K562 (cell line): ENCODE measurements around the gene SLC17A9. TPM values are rescaled to one million over a fixed set of nuclear protein-coding genes. Genes with fewer than 3 reads are reported as not detected.

ENCODE experiments used
- DDX20 ChIP-seq: fragments of 450-650 bp; IDR thresholded peaks from 2 replicates; pipeline ENCODE4 v1.6.1; 2016; ENCODE audit warnings: missing genetic modification characterization, low read depth, mild to moderate bottlenecking, missing compliant biosample characterization, moderate library complexity
- HDAC1 ChIP-seq, 2 experiments: fragments of 450-650 bp; IDR thresholded peaks; 2 replicates each; pipeline ENCODE4 v1.6.1; 2016 to 2017; ENCODE audit warnings: inconsistent platforms in 1 of 2, mild to moderate bottlenecking in 1 of 2, moderate library complexity in 1 of 2
- NELFE ChIP-seq: IDR thresholded peaks from 2 replicates; pipeline ENCODE4 v1.6.1; 2011; ENCODE audit warnings: mild to moderate bottlenecking; ENCODE audit not compliant: insufficient read depth, insufficient read length
- TAF7 ChIP-seq: fragments of 450-650 bp; IDR thresholded peaks from 2 replicates; pipeline ENCODE4 v1.6.1; 2016; ENCODE audit warnings: missing genetic modification characterization, missing compliant biosample characterization
- YY1 ChIP-seq, 3 experiments: IDR thresholded peaks; 2 replicates each; pipeline ENCODE4 v1.6.1; 2011; ENCODE audit warnings: low read length in 2 of 3, mild to moderate bottlenecking in 2 of 3, moderate library complexity in 2 of 3, borderline replicate concordance in 1 of 3, control low read depth in 1 of 3, low read depth in 1 of 3; ENCODE audit not compliant: insufficient read depth in 3 of 3, insufficient replicate concordance in 2 of 3, control insufficient read depth in 1 of 3, insufficient read length in 1 of 3; ENCODE audit errors: extremely low read depth in 1 of 3
- ZNF174 ChIP-seq: fragments of 250-450 bp; sonication (Bioruptor Pico); IDR thresholded peaks from 2 replicates; pipeline ENCODE4 v1.4.0; 2020; ENCODE audit warnings: mild to moderate bottlenecking
- polyA plus RNA-seq, 8 experiments: library from polyadenylated mRNA; depleted of rRNA in 4 of 8; stranded (reverse) in 5 of 8; unstranded in 3 of 8; fragments of >200 nt; fragmentation: Nextera tagmentation in 2 of 8; fragmentation: Illumina TruSeq in 1 of 8; extraction: Ambion mirVana in 2 of 8; extraction: Trizol in 1 of 8; gene quantifications; 2 replicates each; pipeline versions ENCODE4 v1.2.1 to v1.2.3, GENCODE V29; 2011 to 2014; ENCODE audit warnings: inconsistent platforms in 1 of 8, missing spikeins in 1 of 8
- total RNA-seq, 7 experiments: library from RNA; depleted of rRNA in 6 of 7; stranded (reverse); fragments of >200 nt in 6 of 7; fragmentation: Illumina TruSeq in 2 of 7; extraction: Trizol in 2 of 7; gene quantifications; 2 replicates each; pipeline versions ENCODE4 v1.2.1 to v1.2.3, GENCODE V29; 2011 to 2021; ENCODE audit warnings: low replicate concordance in 1 of 7
- TF ChIP-seq, protein P1 (sequence below): sonication (generic); formaldehyde crosslinking; IDR thresholded peaks from 2 replicates; pipeline ENCODE4 v1.8.0; 2023; ENCODE audit warnings: mild to moderate bottlenecking, missing genetic modification reagents
- TF ChIP-seq, protein P2 (sequence below): IDR thresholded peaks from 2 replicates; pipeline ENCODE4 v1.6.1; 2014; ENCODE audit warnings: antibody characterized with exemption
- TF ChIP-seq, protein P3 (sequence below): fragments of 250-450 bp; sonication (Bioruptor Pico); IDR thresholded peaks from 2 replicates; pipeline ENCODE4 v1.9.0; 2021; ENCODE audit warnings: mild to moderate bottlenecking
- TF ChIP-seq, protein P4 (sequence below): fragments of 450-650 bp; IDR thresholded peaks from 2 replicates; pipeline ENCODE4 v1.6.1; 2016; ENCODE audit warnings: low read depth
- TF ChIP-seq, protein P5 (sequence below): fragments of 250-450 bp; sonication (Bioruptor Pico); IDR thresholded peaks from 2 replicates; pipeline ENCODE4 v1.5.0; 2022; ENCODE audit warnings: mild to moderate bottlenecking

Gene SLC17A9
- total and polyA plus RNA-seq, 9 of the 15 experiments (the other 6 are each of a cell fraction or from before 2014, with no cell fraction given) = 0.04 to 0.31 TPM; not detected in 7

DNA sequence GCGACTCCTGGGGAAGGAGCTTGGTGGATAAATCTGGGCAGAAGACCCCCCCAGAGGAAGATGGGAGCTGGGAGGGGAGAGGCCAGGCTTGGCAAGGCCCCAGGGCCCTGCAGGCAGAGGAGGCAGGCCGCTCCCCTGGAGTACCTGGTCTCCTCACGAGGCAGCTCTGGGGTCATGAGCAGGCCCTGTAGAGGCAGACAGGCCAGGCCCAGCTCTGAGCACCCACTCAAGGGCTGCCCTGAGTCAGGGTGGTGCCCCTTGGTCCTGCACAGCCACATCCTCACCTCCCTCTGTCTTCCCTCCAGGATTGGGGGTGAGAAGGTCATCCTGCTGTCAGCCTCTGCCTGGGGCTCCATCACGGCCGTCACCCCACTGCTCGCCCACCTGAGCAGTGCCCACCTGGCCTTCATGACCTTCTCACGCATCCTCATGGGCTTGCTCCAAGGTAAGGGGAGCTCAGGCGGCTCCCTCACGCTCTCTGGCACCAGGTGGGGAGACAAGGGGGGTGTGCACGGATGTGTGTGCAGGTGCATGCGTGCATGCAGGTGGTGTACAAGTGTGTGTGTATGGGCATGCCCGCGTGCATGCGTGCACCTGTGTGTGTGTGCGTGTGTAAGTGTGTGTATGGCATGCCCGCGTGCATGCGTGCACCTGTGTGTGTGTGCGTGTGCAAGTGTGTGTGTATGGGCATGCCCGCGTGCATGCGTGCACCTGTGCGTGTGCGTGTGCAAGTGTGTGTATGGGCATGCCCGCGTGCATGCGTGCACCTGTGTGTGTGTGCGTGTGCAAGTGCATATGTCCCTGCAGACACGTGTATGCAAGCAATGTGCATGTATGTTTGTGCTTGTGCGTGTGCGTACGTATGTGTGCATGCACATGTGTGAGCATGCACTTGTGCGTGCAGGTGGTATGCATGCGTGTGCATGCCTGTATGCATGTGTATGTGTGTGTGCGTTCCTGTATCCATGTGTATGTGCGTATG is 4.9 kb downstream of the SLC17A9 start (continued):
- TF ChIP-seq, protein P1, sequence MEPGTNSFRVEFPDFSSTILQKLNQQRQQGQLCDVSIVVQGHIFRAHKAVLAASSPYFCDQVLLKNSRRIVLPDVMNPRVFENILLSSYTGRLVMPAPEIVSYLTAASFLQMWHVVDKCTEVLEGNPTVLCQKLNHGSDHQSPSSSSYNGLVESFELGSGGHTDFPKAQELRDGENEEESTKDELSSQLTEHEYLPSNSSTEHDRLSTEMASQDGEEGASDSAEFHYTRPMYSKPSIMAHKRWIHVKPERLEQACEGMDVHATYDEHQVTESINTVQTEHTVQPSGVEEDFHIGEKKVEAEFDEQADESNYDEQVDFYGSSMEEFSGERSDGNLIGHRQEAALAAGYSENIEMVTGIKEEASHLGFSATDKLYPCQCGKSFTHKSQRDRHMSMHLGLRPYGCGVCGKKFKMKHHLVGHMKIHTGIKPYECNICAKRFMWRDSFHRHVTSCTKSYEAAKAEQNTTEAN (CRISPR knock-in tag) = peak; percentile 89
- TF ChIP-seq, protein P2, sequence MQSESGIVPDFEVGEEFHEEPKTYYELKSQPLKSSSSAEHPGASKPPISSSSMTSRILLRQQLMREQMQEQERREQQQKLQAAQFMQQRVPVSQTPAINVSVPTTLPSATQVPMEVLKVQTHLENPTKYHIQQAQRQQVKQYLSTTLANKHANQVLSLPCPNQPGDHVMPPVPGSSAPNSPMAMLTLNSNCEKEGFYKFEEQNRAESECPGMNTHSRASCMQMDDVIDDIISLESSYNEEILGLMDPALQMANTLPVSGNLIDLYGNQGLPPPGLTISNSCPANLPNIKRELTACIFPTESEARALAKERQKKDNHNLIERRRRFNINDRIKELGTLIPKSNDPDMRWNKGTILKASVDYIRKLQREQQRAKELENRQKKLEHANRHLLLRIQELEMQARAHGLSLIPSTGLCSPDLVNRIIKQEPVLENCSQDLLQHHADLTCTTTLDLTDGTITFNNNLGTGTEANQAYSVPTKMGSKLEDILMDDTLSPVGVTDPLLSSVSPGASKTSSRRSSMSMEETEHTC = no peak
- TF ChIP-seq NELFE = no peak
- TF ChIP-seq, protein P3, sequence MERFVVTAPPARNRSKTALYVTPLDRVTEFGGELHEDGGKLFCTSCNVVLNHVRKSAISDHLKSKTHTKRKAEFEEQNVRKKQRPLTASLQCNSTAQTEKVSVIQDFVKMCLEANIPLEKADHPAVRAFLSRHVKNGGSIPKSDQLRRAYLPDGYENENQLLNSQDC (CRISPR knock-in tag) = no peak
- TF ChIP-seq DDX20 (tag) = no peak
- TF ChIP-seq YY1 (IDR thresholded peaks at IDR 0.05; ENCODE audit: borderline replicate concordance in 1 of 3, control insufficient read depth in 1 of 3, extremely low read depth in 1 of 3, insufficient read depth in 3 of 3, insufficient read length in 1 of 3, insufficient replicate concordance in 2 of 3, low read depth in 1 of 3, low read length in 2 of 3) = no peak
- TF ChIP-seq HDAC1 (IDR thresholded peaks at IDR 0.05) = no peak
- TF ChIP-seq ZNF174 (CRISPR knock-in tag) = no peak
- TF ChIP-seq, protein P4, sequence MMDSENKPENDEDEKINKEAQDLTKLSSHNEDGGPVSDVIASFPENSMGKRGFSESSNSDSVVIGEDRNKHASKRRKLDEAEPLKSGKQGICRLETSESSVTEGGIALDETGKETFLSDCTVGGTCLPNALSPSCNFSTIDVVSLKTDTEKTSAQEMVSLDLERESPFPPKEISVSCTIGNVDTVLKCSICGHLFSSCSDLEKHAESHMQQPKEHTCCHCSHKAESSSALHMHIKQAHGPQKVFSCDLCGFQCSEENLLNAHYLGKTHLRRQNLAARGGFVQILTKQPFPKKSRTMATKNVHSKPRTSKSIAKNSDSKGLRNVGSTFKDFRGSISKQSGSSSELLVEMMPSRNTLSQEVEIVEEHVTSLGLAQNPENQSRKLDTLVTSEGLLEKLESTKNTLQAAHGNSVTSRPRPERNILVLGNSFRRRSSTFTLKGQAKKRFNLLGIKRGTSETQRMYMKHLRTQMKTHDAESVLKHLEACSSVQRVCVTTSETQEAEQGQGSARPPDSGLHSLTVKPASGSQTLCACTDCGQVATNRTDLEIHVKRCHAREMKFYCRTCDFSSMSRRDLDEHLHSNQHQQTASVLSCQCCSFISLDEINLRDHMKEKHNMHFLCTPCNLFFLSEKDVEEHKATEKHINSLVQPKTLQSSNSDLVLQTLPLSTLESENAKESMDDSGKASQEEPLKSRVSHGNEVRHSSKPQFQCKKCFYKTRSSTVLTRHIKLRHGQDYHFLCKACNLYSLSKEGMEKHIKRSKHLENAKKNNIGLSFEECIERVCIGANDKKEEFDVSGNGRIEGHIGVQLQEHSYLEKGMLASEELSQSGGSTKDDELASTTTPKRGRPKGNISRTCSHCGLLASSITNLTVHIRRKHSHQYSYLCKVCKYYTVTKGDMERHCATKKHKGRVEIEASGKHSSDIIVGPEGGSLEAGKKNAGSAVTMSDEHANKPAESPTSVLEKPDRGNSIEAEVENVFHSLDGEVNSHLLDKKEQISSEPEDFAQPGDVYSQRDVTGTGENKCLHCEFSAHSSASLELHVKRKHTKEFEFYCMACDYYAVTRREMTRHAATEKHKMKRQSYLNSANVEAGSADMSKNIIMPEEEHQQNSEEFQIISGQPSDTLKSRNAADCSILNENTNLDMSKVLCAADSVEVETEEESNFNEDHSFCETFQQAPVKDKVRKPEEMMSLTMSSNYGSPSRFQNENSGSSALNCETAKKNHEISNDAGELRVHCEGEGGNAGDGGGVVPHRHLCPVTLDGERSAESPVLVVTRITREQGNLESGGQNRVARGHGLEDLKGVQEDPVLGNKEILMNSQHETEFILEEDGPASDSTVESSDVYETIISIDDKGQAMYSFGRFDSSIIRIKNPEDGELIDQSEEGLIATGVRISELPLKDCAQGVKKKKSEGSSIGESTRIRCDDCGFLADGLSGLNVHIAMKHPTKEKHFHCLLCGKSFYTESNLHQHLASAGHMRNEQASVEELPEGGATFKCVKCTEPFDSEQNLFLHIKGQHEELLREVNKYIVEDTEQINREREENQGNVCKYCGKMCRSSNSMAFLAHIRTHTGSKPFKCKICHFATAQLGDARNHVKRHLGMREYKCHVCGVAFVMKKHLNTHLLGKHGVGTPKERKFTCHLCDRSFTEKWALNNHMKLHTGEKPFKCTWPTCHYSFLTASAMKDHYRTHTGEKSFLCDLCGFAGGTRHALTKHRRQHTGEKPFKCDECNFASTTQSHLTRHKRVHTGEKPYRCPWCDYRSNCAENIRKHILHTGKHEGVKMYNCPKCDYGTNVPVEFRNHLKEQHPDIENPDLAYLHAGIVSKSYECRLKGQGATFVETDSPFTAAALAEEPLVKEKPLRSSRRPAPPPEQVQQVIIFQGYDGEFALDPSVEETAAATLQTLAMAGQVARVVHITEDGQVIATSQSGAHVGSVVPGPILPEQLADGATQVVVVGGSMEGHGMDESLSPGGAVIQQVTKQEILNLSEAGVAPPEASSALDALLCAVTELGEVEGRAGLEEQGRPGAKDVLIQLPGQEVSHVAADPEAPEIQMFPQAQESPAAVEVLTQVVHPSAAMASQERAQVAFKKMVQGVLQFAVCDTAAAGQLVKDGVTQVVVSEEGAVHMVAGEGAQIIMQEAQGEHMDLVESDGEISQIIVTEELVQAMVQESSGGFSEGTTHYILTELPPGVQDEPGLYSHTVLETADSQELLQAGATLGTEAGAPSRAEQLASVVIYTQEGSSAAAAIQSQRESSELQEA = no peak
- no peak for TF ChIP-seq TAF7
- TF ChIP-seq, protein P5, sequence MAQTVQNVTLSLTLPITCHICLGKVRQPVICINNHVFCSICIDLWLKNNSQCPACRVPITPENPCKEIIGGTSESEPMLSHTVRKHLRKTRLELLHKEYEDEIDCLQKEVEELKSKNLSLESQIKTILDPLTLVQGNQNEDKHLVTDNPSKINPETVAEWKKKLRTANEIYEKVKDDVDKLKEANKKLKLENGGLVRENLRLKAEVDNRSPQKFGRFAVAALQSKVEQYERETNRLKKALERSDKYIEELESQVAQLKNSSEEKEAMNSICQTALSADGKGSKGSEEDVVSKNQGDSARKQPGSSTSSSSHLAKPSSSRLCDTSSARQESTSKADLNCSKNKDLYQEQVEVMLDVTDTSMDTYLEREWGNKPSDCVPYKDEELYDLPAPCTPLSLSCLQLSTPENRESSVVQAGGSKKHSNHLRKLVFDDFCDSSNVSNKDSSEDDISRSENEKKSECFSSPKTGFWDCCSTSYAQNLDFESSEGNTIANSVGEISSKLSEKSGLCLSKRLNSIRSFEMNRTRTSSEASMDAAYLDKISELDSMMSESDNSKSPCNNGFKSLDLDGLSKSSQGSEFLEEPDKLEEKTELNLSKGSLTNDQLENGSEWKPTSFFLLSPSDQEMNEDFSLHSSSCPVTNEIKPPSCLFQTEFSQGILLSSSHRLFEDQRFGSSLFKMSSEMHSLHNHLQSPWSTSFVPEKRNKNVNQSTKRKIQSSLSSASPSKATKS (CRISPR knock-in tag) = no peak
